CD8-positive, alpha-beta memory T cell (primary cell): ENCODE results near the gene BATF3. TPM values are rescaled to one million over a fixed set of nuclear protein-coding genes. Genes with fewer than 3 reads are reported as not detected.
A peak's percentile ranks its signal among the peaks of the same experiment; 100 is the strongest.

Experiments
- CTCF ChIA-PET: fragments of 350-600 bp; sonication (Branson Sonifier 250); formaldehyde crosslinking; loops from one replicate; lab custom pipeline; 2021; ENCODE audit warnings: antibody characterized with exemption; lab: Charles Lee
- POLR2A ChIA-PET: fragments of 350-600 bp; sonication (Branson Sonifier 250); formaldehyde crosslinking; loops from one replicate; lab custom pipeline; 2021; ENCODE audit warnings: antibody characterized with exemption; lab: Charles Lee
- DNase-seq, 5 donors: peaks; one replicate each; pipeline versions ENCODE4 v3.0.0 to v3.0.0-alpha.2; 2020 to 2022; ENCODE audit warnings: mixed read lengths in 1 of 5
- H3K27ac ChIP-seq: one replicate; pipeline ENCODE4 v1.7.0; 2013; ENCODE audit warnings: low read depth, mild to moderate bottlenecking, low read length, moderate library complexity
- H3K27me3 ChIP-seq: 2 replicates; pipeline ENCODE4 v1.7.0; 2013; ENCODE audit warnings: low read length, mild to moderate bottlenecking; ENCODE audit not compliant: insufficient read depth, poor library complexity, severe bottlenecking
- H3K36me3 ChIP-seq: 2 replicates; pipeline ENCODE4 v1.7.0; 2013; ENCODE audit warnings: mild to moderate bottlenecking, low read length, moderate library complexity; ENCODE audit not compliant: insufficient read depth
- H3K4me1 ChIP-seq: 2 replicates; pipeline ENCODE4 v1.7.0; 2013; ENCODE audit warnings: mild to moderate bottlenecking, low read length, moderate library complexity; ENCODE audit not compliant: insufficient read depth
- H3K4me3 ChIP-seq: 2 replicates; pipeline ENCODE4 v1.7.0; 2013; ENCODE audit warnings: mild to moderate bottlenecking, low read length
- H3K9me3 ChIP-seq: 2 replicates; pipeline ENCODE4 v1.7.0; 2013; ENCODE audit warnings: mild to moderate bottlenecking, low read length
- H3K27ac Mint-ChIP-seq, 8 donors: one replicate each; pipeline ENCODE4 v1.8.0; 2020 to 2021; ENCODE audit warnings: mixed read lengths in 8 of 8, mild to moderate bottlenecking in 6 of 8, inconsistent platforms in 3 of 8, moderate library complexity in 3 of 8
- H3K27me3 Mint-ChIP-seq, 2 donors: one replicate each; pipeline ENCODE4 v1.8.0; 2020 to 2021; ENCODE audit warnings: mixed read lengths in 2 of 2, mild to moderate bottlenecking in 1 of 2, moderate library complexity in 1 of 2
- H3K36me3 Mint-ChIP-seq, 3 donors: one replicate each; pipeline ENCODE4 v1.8.0; 2020 to 2021; ENCODE audit warnings: mixed read lengths in 3 of 3, inconsistent platforms in 1 of 3, mild to moderate bottlenecking in 1 of 3
- H3K4me1 Mint-ChIP-seq, 3 donors: one replicate each; pipeline ENCODE4 v1.8.0; 2020 to 2021; ENCODE audit warnings: mixed read lengths in 3 of 3, inconsistent platforms in 1 of 3, mild to moderate bottlenecking in 1 of 3
- H3K4me3 Mint-ChIP-seq, 7 donors: one replicate each; pipeline ENCODE4 v1.8.0; 2020 to 2021; ENCODE audit warnings: mixed read lengths in 7 of 7, mild to moderate bottlenecking in 6 of 7, moderate library complexity in 4 of 7, inconsistent platforms in 2 of 7
- H3K9me3 Mint-ChIP-seq, 5 donors: one replicate each; pipeline ENCODE4 v1.8.0; 2020 to 2022; ENCODE audit warnings: mixed read lengths in 5 of 5, mild to moderate bottlenecking in 3 of 5, moderate library complexity in 2 of 5, inconsistent platforms in 1 of 5
- polyA plus RNA-seq: library from polyadenylated mRNA; unstranded; fragments of 300-500 nt; fragmentation: Illumina TruSeq; gene quantifications from one replicate; pipeline ENCODE4 v1.2.3, GENCODE V29; 2021
- total RNA-seq, 2 experiments: library from RNA; stranded (reverse); gene quantifications; one replicate each; pipeline ENCODE4 v1.2.3, GENCODE V29; 2021

The BATF3 gene
- total and polyA plus RNA-seq, 3 experiments from 2014 or later = 0.84 to 159 (median 147) TPM

DNA sequence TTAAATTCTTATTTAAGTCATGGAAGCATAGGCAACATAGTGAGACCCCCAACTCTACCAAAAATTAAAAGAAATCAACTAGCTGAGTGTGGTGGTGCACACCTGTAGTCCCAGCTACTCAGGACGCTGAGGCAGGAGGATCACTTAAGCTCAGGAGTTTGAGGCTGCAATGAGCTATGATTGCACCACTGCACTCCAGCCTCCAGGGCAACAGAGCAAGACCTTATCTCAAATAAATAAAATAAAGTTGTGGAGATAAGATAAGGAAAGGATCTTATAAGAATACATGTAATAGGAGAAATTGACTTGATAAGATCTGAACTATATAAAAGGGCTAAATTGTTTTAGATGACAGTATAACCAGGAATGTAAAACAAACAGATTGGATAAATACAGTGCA, 2.3 kb upstream of the BATF3 start:
- DNase-seq = no peak
- H3K4me1 ChIP-seq = peaks cover 17% of the 10 kb centered on the region
- H3K4me3 ChIP-seq = no peak overlapping the region
- Mint-ChIP-seq H3K27ac (peak overlapping the region in 5 of 8 donors; percentile 17 to 46 (median 30)), H3K4me1 (peaks cover 43 to 66% (median 47%) of the 10 kb centered on the region in 3 donors), H3K9me3 (no peaks in the 10 kb centered on the region), H3K36me3 (peaks cover 0 to 2% (median 0%) of the 10 kb centered on the region in 3 donors), H3K27me3 (peaks cover 0 to 1% of the 10 kb centered on the region in 2 donors), H3K4me3 (peak overlapping the region in 5 of 7 donors; percentile 87 to 93 (median 89))
- no peak overlapping the region for H3K27ac ChIP-seq
- POLR2A ChIA-PET = no interaction called here
- CTCF ChIA-PET = interaction anchor here (1.1 to 1.8 kb wide), 5 partner anchors 9 to 294 kb away, joined by 3 to 6 read pairs (median 3); no protein-coding TSS in a partner anchor
- H3K9me3 ChIP-seq = no peaks in the 10 kb centered on the region
- no peaks in the 10 kb centered on the region for H3K27me3 ChIP-seq
- no peaks in the 10 kb centered on the region for H3K36me3 ChIP-seq

DNA sequence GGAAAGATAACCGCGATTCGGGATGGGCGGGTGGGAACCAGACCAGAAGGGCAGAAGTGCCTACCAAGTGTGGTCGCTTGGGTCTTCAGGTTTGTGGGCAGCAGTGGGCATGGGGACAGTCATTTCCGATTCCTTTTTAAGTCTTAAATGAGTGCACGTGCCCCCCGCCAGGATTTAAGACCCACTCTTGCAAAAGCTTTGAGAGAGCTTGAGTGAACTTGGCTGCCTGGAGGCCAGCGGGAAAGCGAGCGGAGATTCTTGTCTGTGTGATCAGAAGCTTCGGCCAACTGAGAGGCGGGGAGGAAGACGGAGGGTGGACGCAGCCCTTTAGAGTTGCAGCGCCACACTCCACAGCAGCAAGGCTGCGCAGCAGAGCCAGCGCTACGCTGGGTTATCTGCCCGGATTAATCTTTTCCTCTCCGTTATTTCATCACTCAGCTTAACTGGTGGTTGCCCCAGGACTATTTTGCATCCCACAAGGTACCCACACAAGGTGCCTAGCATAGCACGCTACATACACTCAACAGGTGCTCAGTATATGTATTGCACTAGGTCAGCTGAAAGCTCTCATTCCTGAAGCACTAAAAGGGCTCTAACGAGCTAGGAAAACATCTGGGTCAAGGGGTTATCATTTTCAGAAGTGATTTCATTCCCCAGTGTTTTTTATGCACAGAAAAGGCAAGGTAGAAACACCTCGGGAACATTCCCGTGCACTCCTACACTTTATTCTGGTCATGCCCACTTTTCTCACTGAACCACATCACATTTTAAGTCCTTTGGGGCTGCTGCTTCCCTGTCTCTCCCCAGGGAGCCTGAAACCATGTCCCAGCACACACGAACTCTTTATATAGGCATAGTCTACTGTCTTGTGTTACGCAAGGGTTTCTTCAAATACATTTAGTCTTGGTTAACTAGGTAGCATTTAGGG, 1.5 kb upstream of the BATF3 start:
- no peak overlapping the region for H3K27ac ChIP-seq

DNA sequence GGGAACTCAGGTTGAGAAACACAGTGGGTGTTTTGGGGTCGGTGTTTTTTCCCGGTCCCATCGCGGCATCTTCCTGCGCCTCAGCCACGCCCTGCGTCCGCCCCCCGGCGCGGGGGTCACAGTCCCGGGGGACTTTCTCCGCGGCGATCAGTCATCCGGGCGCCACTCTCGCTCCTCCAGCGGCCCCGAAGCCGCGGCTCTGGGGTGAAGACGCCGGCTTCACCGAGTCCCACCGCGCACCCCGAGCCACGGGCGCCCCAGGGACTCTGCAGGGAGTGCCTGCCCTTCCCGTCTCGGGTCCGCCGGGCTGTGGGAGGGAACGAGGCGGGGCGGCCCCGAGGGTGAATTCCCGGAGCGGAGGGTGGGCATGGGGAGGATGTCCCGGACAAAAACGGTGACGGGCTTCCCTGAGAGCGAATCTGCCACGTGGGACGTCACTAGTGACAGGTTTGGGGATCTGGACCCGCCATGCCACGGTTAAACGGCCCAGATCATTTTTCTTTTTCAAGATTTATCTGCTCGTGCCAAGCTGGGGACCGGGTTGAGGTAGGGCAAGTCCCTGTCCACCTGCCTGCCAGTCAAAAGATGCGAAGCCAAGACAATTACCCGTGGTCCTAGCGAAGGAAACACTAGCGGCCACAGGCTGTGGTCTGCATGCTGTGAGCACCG, 717 bp upstream of the BATF3 start:
- POLR2A ChIA-PET = no interaction called here
- Mint-ChIP-seq H3K27me3 (peaks cover 0 to 1% of the 10 kb centered on the region in 2 donors), H3K4me1 (peaks cover 50 to 78% (median 59%) of the 10 kb centered on the region in 3 donors), H3K36me3 (peaks cover 0 to 2% (median 0%) of the 10 kb centered on the region in 3 donors), H3K27ac (peak overlapping the region; percentile 46 to 91 (median 90)), H3K4me3 (peak overlapping the region; percentile 85 to 93 (median 88)), H3K9me3 (no peaks in the 10 kb centered on the region)
- Histone ChIP-seq H3K4me1 (peaks cover 17% of the 10 kb centered on the region), H3K4me3 (peak overlapping the region; percentile 55), H3K27ac (no peak overlapping the region), H3K27me3 (peaks cover 4% of the 10 kb centered on the region), H3K36me3 (no peaks in the 10 kb centered on the region), H3K9me3 (no peaks in the 10 kb centered on the region)
- CTCF ChIA-PET = interaction anchor here (1.4 to 1.8 kb wide), 2 partner anchors 7 to 296 kb away, joined by 3 to 6 read pairs; no protein-coding TSS in a partner anchor
- DNase-seq = peak; percentile 46 to 64 (median 48)

More for the DNA sequence above, 1.5 kb upstream of the BATF3 start:
- Mint-ChIP-seq H3K27ac (peak overlapping the region; percentile 46 to 91 (median 90)), H3K36me3 (peaks cover 0 to 2% (median 0%) of the 10 kb centered on the region in 3 donors), H3K4me1 (peaks cover 47 to 74% (median 54%) of the 10 kb centered on the region in 3 donors), H3K9me3 (no peaks in the 10 kb centered on the region), H3K4me3 (peak overlapping the region; percentile 85 to 93 (median 88)), H3K27me3 (peaks cover 0 to 1% of the 10 kb centered on the region in 2 donors)
- Histone ChIP-seq H3K4me1 (peaks cover 17% of the 10 kb centered on the region), H3K36me3 (no peaks in the 10 kb centered on the region), H3K9me3 (no peaks in the 10 kb centered on the region), H3K4me3 (peak overlapping the region; percentile 6), H3K27me3 (no peaks in the 10 kb centered on the region)
- ChIA-PET POLR2A (interaction anchor here (0.6 kb wide), 1 partner anchor 91 kb away, joined by 3 read pairs; no protein-coding TSS in a partner anchor), CTCF (interaction anchor here (1.1 to 1.8 kb wide), 5 partner anchors 8 to 295 kb away, joined by 3 to 6 read pairs (median 3); no protein-coding TSS in a partner anchor)
- DNase-seq = peak in 2 of 5 donors; percentile 5 to 12

DNA sequence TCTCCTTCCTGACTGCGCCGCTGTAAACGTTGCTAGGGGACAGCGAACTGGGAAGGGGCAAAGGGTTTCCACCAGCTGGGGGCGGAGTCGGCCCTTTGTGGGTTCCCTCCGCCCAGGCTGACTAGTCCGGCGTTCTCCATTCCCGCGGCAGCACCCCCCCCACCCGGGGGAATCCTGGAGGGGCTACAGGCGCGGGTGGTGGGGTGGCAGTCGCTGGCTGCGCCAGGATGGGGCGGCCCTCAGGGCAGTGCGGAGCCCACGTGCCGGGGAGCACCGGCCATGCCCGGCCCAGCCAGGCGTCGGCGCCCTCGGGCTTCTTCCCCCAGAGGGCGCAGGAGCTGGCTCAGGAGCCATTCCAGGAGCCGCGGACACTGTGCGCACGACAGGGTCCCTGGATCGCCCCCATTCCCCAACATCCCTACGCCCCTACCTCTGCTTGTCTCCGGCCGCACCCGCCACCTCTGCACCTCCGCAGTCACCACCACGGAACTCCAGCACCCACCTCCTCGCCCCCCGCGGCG, 476 bp downstream of the BATF3 start:
- Mint-ChIP-seq H3K9me3 (no peaks in the 10 kb centered on the region), H3K27me3 (peaks cover 0 to 1% of the 10 kb centered on the region in 2 donors), H3K27ac (peak overlapping the region in 5 of 8 donors; percentile 54 to 93 (median 84)), H3K4me3 (peak overlapping the region; percentile 81 to 92 (median 87)), H3K4me1 (peaks cover 47 to 70% (median 59%) of the 10 kb centered on the region in 3 donors), H3K36me3 (peaks cover 0 to 2% (median 0%) of the 10 kb centered on the region in 3 donors)
- POLR2A ChIA-PET = no interaction called here
- peak; percentile 27 to 61 (median 33) for DNase-seq
- Histone ChIP-seq H3K9me3 (no peaks in the 10 kb centered on the region), H3K4me1 (peaks cover 17% of the 10 kb centered on the region), H3K27me3 (peaks cover 4% of the 10 kb centered on the region), H3K36me3 (no peaks in the 10 kb centered on the region), H3K4me3 (peak overlapping the region; percentile 26), H3K27ac (no peak overlapping the region)
- CTCF ChIA-PET = interaction anchor here (1.0 to 1.3 kb wide), 2 partner anchors 11 to 34 kb away, joined by 3 read pairs; no protein-coding TSS in a partner anchor

DNA sequence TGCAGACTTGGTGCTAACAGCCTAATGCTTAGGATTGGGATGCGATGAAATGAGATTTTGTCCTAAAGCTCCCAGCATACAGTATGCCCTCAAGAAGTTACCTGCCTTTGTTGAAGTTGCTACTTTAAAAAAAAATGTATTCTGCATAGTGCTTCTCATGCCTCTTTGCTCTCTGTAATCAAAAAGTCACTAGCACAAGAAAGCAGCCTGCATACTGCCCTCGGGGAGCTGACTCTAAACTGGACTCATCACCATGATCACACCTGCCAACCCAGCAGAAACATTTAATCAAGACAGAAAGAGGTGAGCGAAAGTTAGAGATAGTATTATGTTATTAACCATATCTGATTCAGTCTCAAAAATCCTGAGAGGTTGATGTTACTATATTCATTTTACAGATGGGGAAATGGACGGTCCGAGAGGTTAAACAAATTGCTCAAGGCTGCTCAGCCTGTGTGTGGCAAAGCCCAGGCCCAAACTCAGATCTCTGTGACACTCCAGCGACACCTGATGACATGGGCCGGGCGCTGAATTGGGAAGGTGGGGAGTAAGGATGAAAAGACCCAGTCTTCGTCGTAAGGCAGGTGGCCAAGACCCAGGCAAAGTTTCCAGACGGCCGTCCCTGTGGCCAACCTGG, 1.1 kb downstream of the BATF3 start:
- POLR2A ChIA-PET = no interaction called here
- DNase-seq = no peak
- peak overlapping the region; percentile 26 for H3K4me3 ChIP-seq
- CTCF ChIA-PET = interaction anchor here (1.0 to 1.3 kb wide), 3 partner anchors 11 to 162 kb away, joined by 3 read pairs; no protein-coding TSS in a partner anchor
- H3K9me3 ChIP-seq = no peaks in the 10 kb centered on the region
- H3K36me3 ChIP-seq = no peaks in the 10 kb centered on the region
- no peaks in the 10 kb centered on the region for H3K9me3 Mint-ChIP-seq
- peak overlapping the region in 7 of 8 donors; percentile 6 to 90 (median 66) for H3K27ac Mint-ChIP-seq
- H3K27ac ChIP-seq = no peak overlapping the region
- peaks cover 0 to 2% (median 0%) of the 10 kb centered on the region in 3 donors for H3K36me3 Mint-ChIP-seq
- peaks cover 0 to 1% of the 10 kb centered on the region in 2 donors for H3K27me3 Mint-ChIP-seq
- H3K4me1 ChIP-seq = peaks cover 17% of the 10 kb centered on the region
- H3K4me3 Mint-ChIP-seq = peak overlapping the region; percentile 81 to 92 (median 85)
- peaks cover 47 to 65% (median 59%) of the 10 kb centered on the region in 3 donors for H3K4me1 Mint-ChIP-seq
- peaks cover 4% of the 10 kb centered on the region for H3K27me3 ChIP-seq

DNA sequence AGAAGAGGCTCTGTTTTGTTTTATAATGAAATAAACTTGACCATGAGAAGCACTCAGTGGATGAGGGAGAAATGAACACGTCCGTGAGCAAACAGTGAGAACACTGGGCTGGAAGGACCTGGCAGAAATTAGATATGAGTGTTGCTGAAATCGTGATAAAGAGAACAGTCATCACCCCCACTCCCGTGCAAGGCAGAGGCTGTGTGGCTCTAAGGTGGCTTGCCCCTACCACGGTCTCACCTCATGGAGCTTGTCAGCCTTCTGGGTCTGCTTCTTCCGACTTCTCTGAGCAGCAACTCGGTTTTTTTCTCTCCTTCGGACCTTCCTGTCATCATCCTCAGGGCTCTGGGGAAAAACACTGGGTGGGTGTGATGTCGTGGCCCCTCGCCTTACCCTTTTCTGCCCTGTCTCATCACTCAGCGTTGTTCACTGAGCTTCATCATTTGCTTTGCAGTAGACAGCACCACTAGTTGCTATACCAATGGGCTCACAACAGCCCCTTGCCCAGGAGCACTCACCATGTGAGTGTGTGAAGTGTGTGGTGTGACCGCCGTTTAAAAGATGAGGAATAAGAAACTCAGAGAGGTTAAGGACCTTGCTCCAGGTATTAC, 2.8 kb downstream of the BATF3 start:
- H3K4me1 ChIP-seq = peaks cover 17% of the 10 kb centered on the region
- Mint-ChIP-seq H3K27ac (peak overlapping the region in 5 of 8 donors; percentile 34 to 90 (median 65)), H3K27me3 (peaks cover 0 to 5% of the 10 kb centered on the region in 2 donors), H3K36me3 (peaks cover 0 to 2% (median 1%) of the 10 kb centered on the region in 3 donors), H3K4me1 (peaks cover 36 to 47% (median 47%) of the 10 kb centered on the region in 3 donors), H3K9me3 (no peaks in the 10 kb centered on the region), H3K4me3 (peak overlapping the region in 6 of 7 donors; percentile 33 to 80 (median 54))
- DNase-seq = no peak
- CTCF ChIA-PET = no interaction called here
- POLR2A ChIA-PET = no interaction called here
- H3K27me3 ChIP-seq = peaks cover 4% of the 10 kb centered on the region
- H3K9me3 ChIP-seq = no peaks in the 10 kb centered on the region
- no peak overlapping the region for H3K27ac ChIP-seq
- H3K36me3 ChIP-seq = no peaks in the 10 kb centered on the region
- H3K4me3 ChIP-seq = no peak overlapping the region
